Activated CD8-positive, alpha-beta memory T cell treated with anti-CD3 and anti-CD28 coated beads for 24 hours (primary cell): Measurements from ENCODE around the gene SORBS2.

Experiments used
- DNase-seq: peaks from one replicate; pipeline ENCODE4 v3.0.0-alpha.2; 2020

SORBS2 gene

GRCh38 chr4:185771711-185772390 lies 40.1 kb downstream of the SORBS2 start:
- DNase-seq = no peak

GRCh38 chr4:185767528-185767927 lies 44.5 kb downstream of the SORBS2 start:
- DNase-seq = no peak

GRCh38 chr4:185764876-185765275 lies 47.1 kb downstream of the SORBS2 start:
- no peak for DNase-seq

GRCh38 chr4:185761352-185762235 lies 50.4 kb downstream of the SORBS2 start:
- no peak for DNase-seq

GRCh38 chr4:185758807-185759206 lies 53.2 kb downstream of the SORBS2 start:
- no peak for DNase-seq

- DNase-seq = no peak
These were observed 56.5 kb downstream of the SORBS2 start for GRCh38 chr4:185755451-185755850.

- no peak for DNase-seq
These were observed 57.0 kb downstream of the SORBS2 start for GRCh38 chr4:185754961-185755360.

- DNase-seq = no peak
These were observed 59.1 kb downstream of the SORBS2 start for GRCh38 chr4:185752872-185753271.

GRCh38 chr4:185749858-185750257 lies 62.1 kb downstream of the SORBS2 start:
- no peak for DNase-seq

- DNase-seq = no peak
These were observed 63.0 kb downstream of the SORBS2 start for GRCh38 chr4:185748901-185749390.

- no peak for DNase-seq
These were observed 66.1 kb downstream of the SORBS2 start for GRCh38 chr4:185745891-185746290.

GRCh38 chr4:185744946-185745345 lies 67.0 kb downstream of the SORBS2 start:
- no peak for DNase-seq

- DNase-seq = no peak
These were observed 67.5 kb downstream of the SORBS2 start for GRCh38 chr4:185744488-185744862.

- no peak for DNase-seq
These were observed 68.1 kb downstream of the SORBS2 start for GRCh38 chr4:185743722-185744487.

- no peak for DNase-seq
These were observed 69.2 kb downstream of the SORBS2 start for GRCh38 chr4:185742766-185743165.

- no peak for DNase-seq
These were observed 70.2 kb downstream of the SORBS2 start for GRCh38 chr4:185741795-185742194.

GRCh38 chr4:185740471-185740873 lies 71.5 kb downstream of the SORBS2 start:
- DNase-seq = no peak

- DNase-seq = no peak
These were observed 73.2 kb downstream of the SORBS2 start for GRCh38 chr4:185738820-185739219.

GRCh38 chr4:185738038-185738552 lies 73.9 kb downstream of the SORBS2 start:
- no peak for DNase-seq

GRCh38 chr4:185737489-185738037 lies 74.4 kb downstream of the SORBS2 start:
- no peak for DNase-seq

GRCh38 chr4:185736882-185737281 lies 75.1 kb downstream of the SORBS2 start:
- DNase-seq = no peak

- no peak for DNase-seq
These were observed 76.1 kb downstream of the SORBS2 start for GRCh38 chr4:185735866-185736400.

- DNase-seq = no peak
These were observed 77.1 kb downstream of the SORBS2 start for GRCh38 chr4:185734930-185735329.
